ENCODE measurements around the gene DNAJC6.
A peak's percentile ranks its signal among the peaks of the same experiment; 100 is the strongest.

The DNAJC6 gene

GRCh38 chr1:65412256-65412983 lies 103.1 kb downstream of the DNAJC6 start:
- no peak for DNase-seq

GRCh38 chr1:65412984-65413375 lies 103.6 kb downstream of the DNAJC6 start:
- DNase-seq: no peak

- no peak for DNase-seq
Measured at GRCh38 chr1:65414538-65414937, 105.2 kb downstream of the DNAJC6 start.

- no peak for DNase-seq
Measured at GRCh38 chr1:65416767-65417166, 107.4 kb downstream of the DNAJC6 start.

GRCh38 chr1:65417729-65418128 lies 108.4 kb downstream of the DNAJC6 start:
- DNase-seq: no peak

GRCh38 chr1:65418522-65419185 lies 109.3 kb downstream of the DNAJC6 start:
- DNase-seq: no peak

- DNase-seq: peak; percentile 98
Measured at GRCh38 chr1:65419681-65420589, 110.6 kb downstream of the DNAJC6 start.

- DNase-seq: no peak
Measured at GRCh38 chr1:65420590-65421350, 111.4 kb downstream of the DNAJC6 start, which contains the start of the genes LEPR and LEPROT. Gene LEPR, plus strand, starts transcription at chr1:65420668. Its CDS starts 144,898 bp downstream, at chr1:65565566. Gene LEPROT, plus strand, starts transcription at chr1:65420668. Its CDS starts 57 bp downstream, at chr1:65420725.

GRCh38 chr1:65421351-65422025 lies 112.1 kb downstream of the DNAJC6 start:
- no peak for DNase-seq

GRCh38 chr1:65422241-65423203 lies 113.2 kb downstream of the DNAJC6 start:
- DNase-seq: no peak

- DNase-seq: no peak
Measured at GRCh38 chr1:65423884-65424572, 114.7 kb downstream of the DNAJC6 start.

- DNase-seq: no peak
Measured at GRCh38 chr1:65424573-65424889, 115.2 kb downstream of the DNAJC6 start.

GRCh38 chr1:65425006-65425405 lies 115.7 kb downstream of the DNAJC6 start:
- no peak for DNase-seq

GRCh38 chr1:65425697-65426096 lies 116.4 kb downstream of the DNAJC6 start:
- DNase-seq: no peak

- no peak for DNase-seq
Measured at GRCh38 chr1:65429078-65429477, 119.7 kb downstream of the DNAJC6 start.

GRCh38 chr1:65429806-65430205 lies 120.5 kb downstream of the DNAJC6 start:
- no peak for DNase-seq

- no peak for DNase-seq
Measured at GRCh38 chr1:65431111-65431705, 121.9 kb downstream of the DNAJC6 start.

GRCh38 chr1:65432918-65433317 lies 123.6 kb downstream of the DNAJC6 start:
- DNase-seq: no peak

- DNase-seq: no peak
Measured at GRCh38 chr1:65434255-65434654, 124.9 kb downstream of the DNAJC6 start.

GRCh38 chr1:65434760-65435159 lies 125.4 kb downstream of the DNAJC6 start:
- no peak for DNase-seq
